PFSK-1 (cell line): ENCODE data around the gene NHLRC2.

Experiments
- FOXP2 ChIP-seq: optimal IDR thresholded peaks from 2 replicates; pipeline ENCODE3; 2011; ENCODE audit warnings: borderline replicate concordance, control low read depth, inconsistent platforms; ENCODE audit not compliant: insufficient read depth; ENCODE audit errors: extremely low read length, extremely low read depth
- POLR2AphosphoS5 ChIP-seq: IDR thresholded peaks from 2 replicates; pipeline ENCODE4 v1.6.1; 2012; ENCODE audit warnings: low read depth, mild to moderate bottlenecking, control low read depth, low read length, moderate library complexity
- REST ChIP-seq, 2 experiments: IDR thresholded peaks; 2 replicates each; pipeline versions ENCODE4 v1.6.1 to v1.8.0; 2011 to 2012; ENCODE audit warnings: low read depth in 2 of 2, low read length in 2 of 2, control low read depth in 1 of 2, inconsistent platforms in 1 of 2, mild to moderate bottlenecking in 1 of 2, moderate library complexity in 1 of 2; ENCODE audit not compliant: insufficient read depth in 1 of 2
- SIN3A ChIP-seq: IDR thresholded peaks from 2 replicates; pipeline ENCODE4 v1.6.1; 2012; ENCODE audit warnings: mild to moderate bottlenecking, low read length, moderate library complexity, borderline replicate concordance; ENCODE audit not compliant: insufficient read depth
- TAF1 ChIP-seq: IDR thresholded peaks from 2 replicates; pipeline ENCODE4 v1.6.1; 2012; ENCODE audit warnings: low read length, control low read depth, borderline replicate concordance; ENCODE audit not compliant: insufficient read depth

NHLRC2 gene

DNA sequence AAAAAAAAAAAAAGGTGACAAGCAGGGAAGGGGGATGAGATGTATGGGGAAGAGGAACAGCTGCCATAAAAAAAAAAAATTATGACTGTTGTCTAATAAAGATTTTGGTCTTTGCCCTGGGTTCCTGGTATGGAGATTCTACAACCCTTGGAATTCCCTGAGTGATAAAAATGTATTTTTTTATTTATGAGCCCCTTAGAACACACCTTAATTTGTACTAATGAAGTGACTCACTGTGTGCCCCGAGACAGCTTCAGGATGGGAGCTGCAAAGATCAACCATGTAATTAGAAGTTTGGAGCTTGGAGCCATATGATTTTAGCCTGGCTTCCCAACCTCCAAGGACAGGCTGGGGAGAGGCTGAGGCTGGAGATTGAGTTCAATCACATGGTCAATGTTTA lies 69.7 kb downstream of the NHLRC2 start:
- TF ChIP-seq POLR2AphosphoS5 = no peak
- TF ChIP-seq TAF1 = no peak
- TF ChIP-seq SIN3A = no peak
- TF ChIP-seq REST (IDR thresholded peaks at IDR 0.05; ENCODE audit: insufficient read depth in 1 of 2, low read depth in 2 of 2, low read length in 2 of 2) = no peak
- TF ChIP-seq FOXP2 = no peak

GRCh38 chr10:113924664-113925063 lies 70.2 kb downstream of the NHLRC2 start:
- TF ChIP-seq POLR2AphosphoS5 = no peak

- no peak for TF ChIP-seq REST (IDR thresholded peaks at IDR 0.05; ENCODE audit: insufficient read depth in 1 of 2, low read depth in 2 of 2, low read length in 2 of 2)
- no peak for TF ChIP-seq SIN3A
- TF ChIP-seq POLR2AphosphoS5 = no peak
- no peak for TF ChIP-seq FOXP2
- no peak for TF ChIP-seq TAF1
Measured at GRCh38 chr10:113927440-113927839, 73.0 kb downstream of the NHLRC2 start.

DNA sequence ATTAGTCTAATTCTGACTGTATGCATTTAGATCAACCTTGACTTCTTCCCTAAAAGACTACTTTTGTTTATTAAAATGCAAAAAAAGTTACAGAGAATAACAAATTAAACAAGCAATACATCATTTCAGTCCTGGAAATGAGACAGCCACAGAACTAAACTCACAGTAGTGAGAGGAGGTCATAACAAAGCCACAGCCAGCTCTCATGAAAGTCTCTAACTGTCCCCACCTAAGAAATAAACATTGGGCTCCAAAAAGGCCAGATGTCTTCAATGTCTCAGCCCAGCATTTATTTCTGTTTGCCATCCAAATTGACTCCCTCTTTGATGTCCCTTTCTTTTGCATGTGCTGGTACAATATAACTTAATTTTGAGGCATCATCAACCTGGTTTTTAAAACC lies 74.4 kb downstream of the NHLRC2 start:
- TF ChIP-seq FOXP2 (no peak), SIN3A (no peak), REST (IDR thresholded peaks at IDR 0.05; ENCODE audit: insufficient read depth in 1 of 2, low read depth in 2 of 2, low read length in 2 of 2) (no peak), TAF1 (no peak), POLR2AphosphoS5 (no peak)

- no peak for TF ChIP-seq REST (IDR thresholded peaks at IDR 0.05; ENCODE audit: insufficient read depth in 1 of 2, low read depth in 2 of 2, low read length in 2 of 2)
- no peak for TF ChIP-seq SIN3A
- TF ChIP-seq FOXP2 = no peak
- no peak for TF ChIP-seq POLR2AphosphoS5
- no peak for TF ChIP-seq TAF1
Measured at GRCh38 chr10:113929522-113929921, 75.1 kb downstream of the NHLRC2 start.
